Fibroblast of villous mesenchyme (primary cell): ENCODE results near the gene RING1. TPM values are rescaled to one million over a fixed set of nuclear protein-coding genes. Genes with fewer than 3 reads are reported as not detected.

ENCODE experiments used
- DNase-seq: peaks from one replicate; pipeline ENCODE4 v3.0.0-alpha.2; 2010; ENCODE audit warnings: low read depth
- H3K4me3 ChIP-seq: 2 replicates; pipeline ENCODE4 v1.5.1; 2011; ENCODE audit warnings: low read depth, mild to moderate bottlenecking, low read length
- total RNA-seq: library from RNA; depleted of rRNA; stranded (reverse); fragments of >200 nt; gene quantifications from 2 replicates; pipeline ENCODE4 v1.2.3, GENCODE V29; 2012
- TF ChIP-seq, protein P1 (sequence below): IDR thresholded peaks from 2 replicates; pipeline ENCODE4 v1.5.1; 2012; ENCODE audit warnings: low read depth, mild to moderate bottlenecking, low read length; ENCODE audit not compliant: insufficient read depth

Gene RING1
- total RNA-seq, 1 donor: 27.2 TPM

DNA sequence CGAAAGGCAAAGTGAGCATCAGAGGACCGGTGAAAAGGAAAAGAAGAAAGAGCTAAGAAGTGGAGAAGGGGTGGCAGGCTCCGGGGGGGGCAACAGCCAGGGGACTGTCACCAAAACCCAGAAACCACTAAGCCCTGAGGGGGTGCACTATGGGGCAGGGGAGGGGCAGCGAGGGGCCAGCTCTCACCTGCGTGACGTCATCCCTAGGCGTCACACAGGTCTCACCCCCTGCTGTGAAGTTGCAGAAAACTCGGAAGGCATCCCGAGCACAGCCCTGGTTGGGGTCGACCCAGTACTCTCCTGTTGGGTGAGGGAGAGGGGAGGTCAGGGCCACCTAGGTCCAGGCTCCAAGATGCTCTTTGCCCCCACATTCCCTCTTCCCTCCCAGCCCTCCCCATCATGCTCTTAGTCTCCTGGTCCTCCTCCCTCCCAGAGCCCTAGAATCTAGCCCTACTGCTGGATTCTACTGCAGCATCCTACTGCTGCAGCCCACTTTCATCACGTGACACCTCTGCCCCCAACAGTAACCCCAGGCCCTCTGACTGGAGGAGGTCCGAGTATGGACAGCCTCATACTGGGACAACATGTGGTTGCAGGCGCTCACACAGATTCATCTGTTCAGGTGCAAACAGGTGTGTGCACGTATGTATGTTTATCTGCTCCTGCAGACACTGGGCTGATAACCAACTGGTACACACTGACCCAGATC is 43.5 kb upstream of the RING1 start:
- no peak overlapping the region for H3K4me3 ChIP-seq
- DNase-seq: no peak
- TF ChIP-seq, protein P1, sequence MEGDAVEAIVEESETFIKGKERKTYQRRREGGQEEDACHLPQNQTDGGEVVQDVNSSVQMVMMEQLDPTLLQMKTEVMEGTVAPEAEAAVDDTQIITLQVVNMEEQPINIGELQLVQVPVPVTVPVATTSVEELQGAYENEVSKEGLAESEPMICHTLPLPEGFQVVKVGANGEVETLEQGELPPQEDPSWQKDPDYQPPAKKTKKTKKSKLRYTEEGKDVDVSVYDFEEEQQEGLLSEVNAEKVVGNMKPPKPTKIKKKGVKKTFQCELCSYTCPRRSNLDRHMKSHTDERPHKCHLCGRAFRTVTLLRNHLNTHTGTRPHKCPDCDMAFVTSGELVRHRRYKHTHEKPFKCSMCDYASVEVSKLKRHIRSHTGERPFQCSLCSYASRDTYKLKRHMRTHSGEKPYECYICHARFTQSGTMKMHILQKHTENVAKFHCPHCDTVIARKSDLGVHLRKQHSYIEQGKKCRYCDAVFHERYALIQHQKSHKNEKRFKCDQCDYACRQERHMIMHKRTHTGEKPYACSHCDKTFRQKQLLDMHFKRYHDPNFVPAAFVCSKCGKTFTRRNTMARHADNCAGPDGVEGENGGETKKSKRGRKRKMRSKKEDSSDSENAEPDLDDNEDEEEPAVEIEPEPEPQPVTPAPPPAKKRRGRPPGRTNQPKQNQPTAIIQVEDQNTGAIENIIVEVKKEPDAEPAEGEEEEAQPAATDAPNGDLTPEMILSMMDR: no peak

DNA sequence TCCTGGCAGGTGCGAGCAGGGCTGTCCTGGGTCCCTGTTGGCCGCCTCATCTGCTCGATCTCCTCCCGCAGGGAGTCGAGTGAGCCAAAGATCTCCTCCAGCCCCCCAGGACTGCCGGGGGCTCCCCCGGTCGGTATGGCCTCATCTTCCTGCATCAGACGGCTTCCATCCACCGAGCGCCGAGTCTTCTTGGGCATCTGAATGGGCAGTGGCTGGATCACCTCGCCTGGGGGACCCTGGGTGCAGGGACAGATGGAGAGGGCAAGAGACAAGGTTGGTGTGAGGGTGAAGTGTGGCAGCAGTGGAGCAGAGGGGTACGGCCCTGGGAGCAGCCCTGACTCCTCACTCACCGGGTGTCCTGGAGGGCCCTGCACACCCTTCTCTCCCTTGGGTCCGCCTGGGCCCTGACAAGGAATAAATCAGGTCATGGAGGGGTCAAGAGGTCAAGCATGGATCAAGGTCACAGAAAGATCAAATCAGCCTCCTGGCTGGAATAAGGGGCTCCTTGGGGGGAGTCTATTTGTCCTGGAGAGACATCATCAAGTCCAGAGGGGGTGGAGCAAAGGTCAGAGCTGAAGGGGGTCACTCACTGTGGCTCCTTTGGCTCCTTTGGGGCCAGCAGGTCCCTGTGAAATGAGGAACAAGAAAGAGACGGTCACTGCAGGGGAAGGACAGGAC is 42.6 kb upstream of the RING1 start:
- TF ChIP-seq, protein P1: no peak
- no peak for DNase-seq
- H3K4me3 ChIP-seq: no peak overlapping the region

DNA sequence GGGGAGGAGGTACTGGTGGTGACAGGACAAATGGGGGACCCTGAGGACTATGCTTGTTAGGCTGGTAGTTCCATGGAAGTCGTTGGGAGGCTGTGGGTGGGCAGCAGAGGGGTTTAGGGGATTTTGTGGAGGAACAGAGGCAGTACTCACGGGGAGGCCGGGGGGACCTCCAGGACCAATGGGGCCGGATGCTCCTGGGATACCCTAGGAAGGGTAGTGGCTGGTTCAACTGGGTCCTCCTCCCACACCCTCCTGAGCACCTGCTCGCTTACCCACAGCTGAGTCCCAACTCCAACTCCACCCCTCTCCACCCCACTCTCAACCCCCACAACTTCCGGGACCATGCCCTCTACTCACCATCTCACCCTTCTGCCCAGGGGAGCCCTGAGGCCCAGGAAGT is 41.9 kb upstream of the RING1 start:
- TF ChIP-seq, protein P1: no peak
- no peak for DNase-seq

DNA sequence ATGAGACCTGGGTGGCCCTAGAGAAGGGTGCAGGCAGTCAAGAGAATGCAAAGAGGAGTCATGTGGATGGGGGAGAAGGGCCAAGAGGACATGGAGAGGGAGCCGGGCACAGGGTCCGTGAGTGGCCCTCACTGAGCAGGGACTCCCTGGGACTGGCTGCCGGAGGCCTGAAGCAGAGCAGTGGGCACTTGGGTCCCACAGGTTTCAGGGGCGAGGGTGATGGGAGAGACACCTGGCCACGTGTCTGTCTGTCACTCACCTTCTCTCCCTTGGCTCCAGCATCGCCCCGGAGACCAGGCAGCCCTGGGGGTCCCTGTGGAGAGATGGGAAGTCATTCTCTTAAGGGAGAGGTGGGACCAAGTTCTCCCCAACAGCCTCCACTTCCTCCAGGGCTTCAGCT is 41.5 kb upstream of the RING1 start:
- no peak for DNase-seq
- TF ChIP-seq, protein P1: no peak
- no peak overlapping the region for H3K4me3 ChIP-seq

More for the DNA sequence above, 41.9 kb upstream of the RING1 start:
- no peak overlapping the region for H3K4me3 ChIP-seq

DNA sequence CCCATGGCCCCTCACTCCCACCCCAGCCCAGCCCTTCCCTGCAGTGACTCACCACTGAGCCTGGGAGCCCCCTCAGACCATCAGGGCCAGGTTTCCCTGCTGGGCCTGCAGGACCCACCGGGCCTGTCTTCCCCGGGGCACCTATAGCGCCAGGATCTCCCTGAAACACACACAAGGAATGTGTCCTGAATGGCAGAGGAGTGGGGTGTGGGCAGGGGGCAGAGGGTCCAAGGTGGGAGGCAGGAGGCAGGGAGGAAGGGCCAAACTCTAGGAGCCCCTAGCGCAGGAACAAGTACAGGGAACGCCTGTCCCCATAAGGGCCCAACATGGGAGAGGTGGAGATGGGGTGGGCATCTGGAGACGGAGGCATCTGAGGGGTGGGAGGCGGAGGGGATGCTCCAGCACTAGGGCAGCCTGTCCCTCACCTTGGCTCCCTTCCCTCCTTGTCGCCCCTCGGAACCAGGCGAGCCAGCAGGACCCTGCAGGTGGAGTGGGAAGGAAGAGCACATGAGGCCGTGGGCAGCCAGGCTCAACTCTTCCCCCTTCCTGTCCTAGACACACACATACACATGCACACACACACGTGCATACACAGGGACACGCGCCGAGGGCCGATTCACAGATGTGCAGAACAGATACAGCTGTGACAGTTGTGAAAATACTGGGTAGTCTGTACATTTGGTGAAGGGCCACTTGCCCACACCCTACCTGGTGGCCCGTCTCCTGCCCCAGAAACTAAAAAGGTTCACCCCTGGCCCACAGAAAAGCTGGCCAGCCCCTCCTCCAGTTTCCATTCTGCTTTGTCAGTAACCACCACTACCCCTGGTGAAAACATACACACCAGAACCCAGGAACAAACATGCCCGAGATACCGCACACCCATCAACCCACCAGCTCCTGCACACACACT is 40.7 kb upstream of the RING1 start:
- TF ChIP-seq, protein P1: no peak
- DNase-seq: no peak
- H3K4me3 ChIP-seq: no peak overlapping the region

DNA sequence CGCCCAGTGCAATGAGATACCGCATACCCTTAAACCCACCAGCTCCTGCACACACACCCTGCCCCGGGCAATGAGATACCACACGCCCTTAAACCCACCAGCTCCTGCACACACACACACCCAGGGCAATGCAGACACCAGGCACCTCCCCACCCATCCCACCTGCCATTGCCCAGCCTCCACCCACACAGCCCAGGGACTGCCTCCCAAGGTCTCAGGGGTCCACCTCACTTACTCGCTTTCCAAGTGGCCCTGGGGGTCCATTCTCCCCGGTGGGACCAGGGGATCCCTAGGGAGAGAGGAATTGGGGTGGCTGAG is 40.1 kb upstream of the RING1 start:
- no peak for DNase-seq
- TF ChIP-seq, protein P1: no peak
- H3K4me3 ChIP-seq: no peak overlapping the region
